Measurements from ENCODE around the gene AAK1.

DNA sequence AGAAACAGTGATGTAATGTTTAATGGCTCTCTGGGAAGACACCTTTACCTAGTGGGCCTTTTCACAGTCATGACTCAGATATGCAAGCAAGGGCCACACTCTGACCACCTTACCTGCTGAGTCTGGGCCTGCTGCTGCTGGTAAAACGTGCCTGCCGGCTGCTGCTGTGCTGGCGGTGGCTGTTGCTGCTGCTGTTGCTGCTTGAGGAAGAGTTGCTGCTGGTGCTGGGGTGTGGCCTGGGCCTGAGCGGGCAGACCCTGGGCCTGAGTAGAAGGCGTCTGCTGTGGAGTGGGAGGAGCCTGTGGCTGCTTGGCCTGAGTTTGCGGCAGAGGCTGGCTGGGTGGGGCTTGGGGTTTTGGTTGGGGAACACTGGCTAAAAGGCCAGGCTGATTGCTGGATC lies 124.7 kb downstream of the AAK1 start:
- TF ChIP-seq POLR2A (IDR thresholded peaks at IDR 0.05) (no peak), POLR2AphosphoS5 (IDR thresholded peaks at IDR 0.05) (no peak)
- TF ChIP-seq, protein P1, sequence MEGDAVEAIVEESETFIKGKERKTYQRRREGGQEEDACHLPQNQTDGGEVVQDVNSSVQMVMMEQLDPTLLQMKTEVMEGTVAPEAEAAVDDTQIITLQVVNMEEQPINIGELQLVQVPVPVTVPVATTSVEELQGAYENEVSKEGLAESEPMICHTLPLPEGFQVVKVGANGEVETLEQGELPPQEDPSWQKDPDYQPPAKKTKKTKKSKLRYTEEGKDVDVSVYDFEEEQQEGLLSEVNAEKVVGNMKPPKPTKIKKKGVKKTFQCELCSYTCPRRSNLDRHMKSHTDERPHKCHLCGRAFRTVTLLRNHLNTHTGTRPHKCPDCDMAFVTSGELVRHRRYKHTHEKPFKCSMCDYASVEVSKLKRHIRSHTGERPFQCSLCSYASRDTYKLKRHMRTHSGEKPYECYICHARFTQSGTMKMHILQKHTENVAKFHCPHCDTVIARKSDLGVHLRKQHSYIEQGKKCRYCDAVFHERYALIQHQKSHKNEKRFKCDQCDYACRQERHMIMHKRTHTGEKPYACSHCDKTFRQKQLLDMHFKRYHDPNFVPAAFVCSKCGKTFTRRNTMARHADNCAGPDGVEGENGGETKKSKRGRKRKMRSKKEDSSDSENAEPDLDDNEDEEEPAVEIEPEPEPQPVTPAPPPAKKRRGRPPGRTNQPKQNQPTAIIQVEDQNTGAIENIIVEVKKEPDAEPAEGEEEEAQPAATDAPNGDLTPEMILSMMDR (IDR thresholded peaks at IDR 0.05): no peak

Data from stomach (tissue), 4 donors.